T-helper 17 cell (primary cell): Measurements from ENCODE around the gene CNNM2. TPM values are rescaled to one million over a fixed set of nuclear protein-coding genes. Genes with fewer than 3 reads are reported as not detected.
"Not testable (repeated sequence)": the region's sequence is repeated elsewhere in the genome, so short reads cannot be mapped to it uniquely, and the experiment has no call there.

Experiments used
- ATAC-seq: fragments of 150-1000 bp; cut with Tn5 transposase; 2 replicates; pipeline ENCODE4 v1.10.0; 2021; ENCODE audit warnings: mild to moderate bottlenecking, moderate library complexity
- DNase-seq, 3 donors: peaks; one replicate each; pipeline versions ENCODE4 v3.0.0 to v3.0.0-alpha.2; 2020 to 2021
- H3K9me3 ChIP-seq: one replicate; pipeline ENCODE4 v1.7.0; 2013; ENCODE audit warnings: low read length, mild to moderate bottlenecking; ENCODE audit not compliant: control insufficient read depth, poor library complexity, severe bottlenecking
- H3K27ac Mint-ChIP-seq: one replicate; pipeline ENCODE4 v1.8.0; 2022; ENCODE audit warnings: mild to moderate bottlenecking, moderate library complexity, mixed read lengths
- H3K27me3 Mint-ChIP-seq: one replicate; pipeline ENCODE4 v1.8.0; 2022; ENCODE audit warnings: mixed read lengths
- H3K36me3 Mint-ChIP-seq: one replicate; pipeline ENCODE4 v1.8.0; 2022; ENCODE audit warnings: low read depth, mixed read lengths
- H3K4me1 Mint-ChIP-seq: one replicate; pipeline ENCODE4 v1.8.0; 2022; ENCODE audit warnings: mild to moderate bottlenecking, mixed read lengths
- H3K4me3 Mint-ChIP-seq: one replicate; pipeline ENCODE4 v1.8.0; 2022; ENCODE audit warnings: mild to moderate bottlenecking, moderate library complexity, mixed read lengths
- total RNA-seq, 4 donors: library from RNA in 2 of 4; stranded (reverse) in 2 of 4; gene quantifications; one replicate each; pipeline ENCODE4 v1.2.3 and lab custom pipeline; 2022 to 2026

The CNNM2 gene
- total RNA-seq, 2 donors from 2014 or later = 9.2 to 12.5 TPM

- ATAC-seq (no peak), DNase-seq (no peak)
- H3K4me1 Mint-ChIP-seq = peaks cover 13% of the 10 kb centered on the region
Observed at GRCh38 chr10:102994531-102995295, 76.6 kb downstream of the CNNM2 start.

GRCh38 chr10:102996876-102997275 is 78.8 kb downstream of the CNNM2 start:
- no peak overlapping the region for H3K27ac Mint-ChIP-seq
- DNase-seq (no peak), ATAC-seq (no peak)
- peaks cover 8% of the 10 kb centered on the region for H3K4me1 Mint-ChIP-seq
- H3K36me3 Mint-ChIP-seq = peaks cover 4% of the 10 kb centered on the region
- H3K9me3 ChIP-seq = no peaks in the 10 kb centered on the region
- no peaks in the 10 kb centered on the region for H3K27me3 Mint-ChIP-seq
- no peak overlapping the region for H3K4me3 Mint-ChIP-seq

More at GRCh38 chr10:102994531-102995295, 76.6 kb downstream of the CNNM2 start:
- H3K27ac Mint-ChIP-seq = peak overlapping the region; percentile 70
- no peaks in the 10 kb centered on the region for H3K9me3 ChIP-seq
- H3K4me3 Mint-ChIP-seq = peak overlapping the region; percentile 63
- H3K36me3 Mint-ChIP-seq = peaks cover 4% of the 10 kb centered on the region
- no peaks in the 10 kb centered on the region for H3K27me3 Mint-ChIP-seq

- ATAC-seq (no peak), DNase-seq (no peak)
- Mint-ChIP-seq H3K4me3 (no peak overlapping the region), H3K4me1 (peaks cover 8% of the 10 kb centered on the region), H3K27ac (no peak overlapping the region), H3K36me3 (peaks cover 4% of the 10 kb centered on the region), H3K27me3 (no peaks in the 10 kb centered on the region)
- H3K9me3 ChIP-seq = no peaks in the 10 kb centered on the region
Observed at GRCh38 chr10:102997998-102998397, 79.9 kb downstream of the CNNM2 start.

- Mint-ChIP-seq H3K36me3 (peaks cover 4% of the 10 kb centered on the region), H3K27ac (no peak overlapping the region), H3K4me1 (peaks cover 8% of the 10 kb centered on the region), H3K27me3 (no peaks in the 10 kb centered on the region), H3K4me3 (no peak overlapping the region)
- no peaks in the 10 kb centered on the region for H3K9me3 ChIP-seq
- DNase-seq = no peak
- no peak for ATAC-seq
Observed at GRCh38 chr10:102998399-102998907, 80.4 kb downstream of the CNNM2 start.

GRCh38 chr10:103000050-103000449 is 82.0 kb downstream of the CNNM2 start:
- not testable (repeated sequence) for H3K4me3 Mint-ChIP-seq, H3K27me3 Mint-ChIP-seq, ATAC-seq, H3K27ac Mint-ChIP-seq, H3K36me3 Mint-ChIP-seq, H3K9me3 ChIP-seq, DNase-seq, H3K4me1 Mint-ChIP-seq

GRCh38 chr10:103007017-103007416 is 88.9 kb downstream of the CNNM2 start:
- Mint-ChIP-seq H3K36me3 (no peaks in the 10 kb centered on the region), H3K4me1 (no peaks in the 10 kb centered on the region), H3K27me3 (no peaks in the 10 kb centered on the region), H3K4me3 (no peak overlapping the region), H3K27ac (no peak overlapping the region)
- no peaks in the 10 kb centered on the region for H3K9me3 ChIP-seq
- DNase-seq (no peak), ATAC-seq (no peak)

GRCh38 chr10:103013416-103013815 is 95.3 kb downstream of the CNNM2 start:
- H3K27ac Mint-ChIP-seq = no peak overlapping the region
- ATAC-seq = no peak
- DNase-seq = no peak
- peaks cover 5% of the 10 kb centered on the region for H3K36me3 Mint-ChIP-seq
- H3K4me1 Mint-ChIP-seq = peaks cover 10% of the 10 kb centered on the region
- no peak overlapping the region for H3K4me3 Mint-ChIP-seq
- no peaks in the 10 kb centered on the region for H3K9me3 ChIP-seq
- H3K27me3 Mint-ChIP-seq = no peaks in the 10 kb centered on the region

GRCh38 chr10:103019425-103019824 is 101.3 kb downstream of the CNNM2 start:
- no peak for ATAC-seq
- peaks cover 12% of the 10 kb centered on the region for H3K4me1 Mint-ChIP-seq
- peaks cover 5% of the 10 kb centered on the region for H3K36me3 Mint-ChIP-seq
- no peaks in the 10 kb centered on the region for H3K9me3 ChIP-seq
- no peak for DNase-seq
- H3K4me3 Mint-ChIP-seq = no peak overlapping the region
- no peaks in the 10 kb centered on the region for H3K27me3 Mint-ChIP-seq
- no peak overlapping the region for H3K27ac Mint-ChIP-seq

- Mint-ChIP-seq H3K27ac (no peak overlapping the region), H3K27me3 (no peaks in the 10 kb centered on the region), H3K4me3 (no peak overlapping the region), H3K4me1 (peaks cover 12% of the 10 kb centered on the region), H3K36me3 (peaks cover 5% of the 10 kb centered on the region)
- H3K9me3 ChIP-seq = no peaks in the 10 kb centered on the region
- DNase-seq (no peak), ATAC-seq (no peak)
Observed at GRCh38 chr10:103021150-103021899, 103.2 kb downstream of the CNNM2 start.

- no peaks in the 10 kb centered on the region for H3K27me3 Mint-ChIP-seq
- H3K4me1 Mint-ChIP-seq = peaks cover 11% of the 10 kb centered on the region
- no peak for ATAC-seq
- no peak overlapping the region for H3K27ac Mint-ChIP-seq
- peaks cover 5% of the 10 kb centered on the region for H3K36me3 Mint-ChIP-seq
- H3K4me3 Mint-ChIP-seq = no peak overlapping the region
- no peak for DNase-seq
- no peaks in the 10 kb centered on the region for H3K9me3 ChIP-seq
Observed at GRCh38 chr10:103021900-103022293, 103.8 kb downstream of the CNNM2 start.

- ATAC-seq = no peak
- H3K4me1 Mint-ChIP-seq = peaks cover 6% of the 10 kb centered on the region
- H3K9me3 ChIP-seq = no peaks in the 10 kb centered on the region
- no peak overlapping the region for H3K4me3 Mint-ChIP-seq
- no peak for DNase-seq
- no peak overlapping the region for H3K27ac Mint-ChIP-seq
- H3K27me3 Mint-ChIP-seq = no peaks in the 10 kb centered on the region
- peaks cover 1% of the 10 kb centered on the region for H3K36me3 Mint-ChIP-seq
Observed at GRCh38 chr10:103025696-103026095, 107.6 kb downstream of the CNNM2 start.

GRCh38 chr10:103038570-103038969 is 120.5 kb downstream of the CNNM2 start:
- DNase-seq = no peak
- H3K36me3 Mint-ChIP-seq = peaks cover 2% of the 10 kb centered on the region
- H3K9me3 ChIP-seq = no peaks in the 10 kb centered on the region
- no peaks in the 10 kb centered on the region for H3K27me3 Mint-ChIP-seq
- ATAC-seq = no peak
- no peak overlapping the region for H3K27ac Mint-ChIP-seq
- no peak overlapping the region for H3K4me3 Mint-ChIP-seq
- H3K4me1 Mint-ChIP-seq = peaks cover 16% of the 10 kb centered on the region

- H3K9me3 ChIP-seq = no peaks in the 10 kb centered on the region
- Mint-ChIP-seq H3K4me3 (no peak overlapping the region), H3K36me3 (peaks cover 2% of the 10 kb centered on the region), H3K4me1 (peaks cover 16% of the 10 kb centered on the region), H3K27ac (peak overlapping the region; percentile 72), H3K27me3 (no peaks in the 10 kb centered on the region)
- ATAC-seq (no peak), DNase-seq (no peak)
Observed at GRCh38 chr10:103040418-103040817, 122.3 kb downstream of the CNNM2 start.
